ENCODE data around the gene KCNA1. TPM values are rescaled to one million over a fixed set of nuclear protein-coding genes. Genes with fewer than 3 reads are reported as not detected.

KCNA1 gene
- total RNA-seq, 1 experiment from 2014 or later = not detected

DNA sequence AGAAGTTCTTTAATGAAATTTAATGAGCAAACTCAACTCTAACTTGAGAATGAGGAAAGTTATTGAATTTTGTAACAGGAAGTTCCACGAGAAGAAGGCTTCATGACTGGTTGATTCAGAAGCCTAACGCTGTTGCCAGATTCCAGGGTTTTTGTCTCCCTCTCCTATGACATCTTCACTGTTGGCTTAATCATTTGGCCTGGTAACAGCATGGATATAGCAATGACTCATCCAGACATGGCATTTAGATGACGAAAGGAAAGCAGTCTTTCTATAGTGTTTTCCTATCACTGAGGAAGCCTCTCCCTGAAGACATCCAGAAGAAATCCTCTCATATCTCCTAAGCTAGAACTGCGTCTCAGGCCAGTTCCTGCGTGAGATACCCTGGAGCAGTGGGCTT is 9.4 kb upstream of the KCNA1 start:
- H3K36me3 ChIP-seq (ENCODE audit: control insufficient read depth, insufficient read depth, low read length) = no peaks in the 10 kb centered on the region
- H3K27me3 ChIP-seq (ENCODE audit: control insufficient read depth, insufficient read depth, low read length) = peaks cover 2% of the 10 kb centered on the region; the same call in 1 of the 2 replicates
- TF ChIP-seq TCF7L2 (IDR thresholded peaks at IDR 0.05; ENCODE audit: low read depth, low read length) (no peak), POLR2AphosphoS5 (IDR thresholded peaks at IDR 0.05; ENCODE audit: low read depth, low read length) (no peak), SIN3A (IDR thresholded peaks at IDR 0.05; ENCODE audit: borderline replicate concordance, insufficient read depth, low read depth, low read length) (no peak), REST (IDR thresholded peaks at IDR 0.05; ENCODE audit: insufficient read depth in 1 of 2, low read depth in 2 of 2, low read length in 1 of 2) (no peak)
- TF ChIP-seq, protein P1, sequence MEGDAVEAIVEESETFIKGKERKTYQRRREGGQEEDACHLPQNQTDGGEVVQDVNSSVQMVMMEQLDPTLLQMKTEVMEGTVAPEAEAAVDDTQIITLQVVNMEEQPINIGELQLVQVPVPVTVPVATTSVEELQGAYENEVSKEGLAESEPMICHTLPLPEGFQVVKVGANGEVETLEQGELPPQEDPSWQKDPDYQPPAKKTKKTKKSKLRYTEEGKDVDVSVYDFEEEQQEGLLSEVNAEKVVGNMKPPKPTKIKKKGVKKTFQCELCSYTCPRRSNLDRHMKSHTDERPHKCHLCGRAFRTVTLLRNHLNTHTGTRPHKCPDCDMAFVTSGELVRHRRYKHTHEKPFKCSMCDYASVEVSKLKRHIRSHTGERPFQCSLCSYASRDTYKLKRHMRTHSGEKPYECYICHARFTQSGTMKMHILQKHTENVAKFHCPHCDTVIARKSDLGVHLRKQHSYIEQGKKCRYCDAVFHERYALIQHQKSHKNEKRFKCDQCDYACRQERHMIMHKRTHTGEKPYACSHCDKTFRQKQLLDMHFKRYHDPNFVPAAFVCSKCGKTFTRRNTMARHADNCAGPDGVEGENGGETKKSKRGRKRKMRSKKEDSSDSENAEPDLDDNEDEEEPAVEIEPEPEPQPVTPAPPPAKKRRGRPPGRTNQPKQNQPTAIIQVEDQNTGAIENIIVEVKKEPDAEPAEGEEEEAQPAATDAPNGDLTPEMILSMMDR (IDR thresholded peaks at IDR 0.05) = no peak
- ChIA-PET POLR2A (no interaction called here), CTCF (no interaction called here)
- ATAC-seq (no peak), DNase-seq (ENCODE audit: low read depth, low spot score) (no peak)
- no TSS peak for BruUV-seq (replicated peaks)
- no peaks in the 10 kb centered on the region for H3K4me1 ChIP-seq (ENCODE audit: control insufficient read depth, insufficient read depth, low read length)
- H3K27ac ChIP-seq (ENCODE audit: low read length) = no peak overlapping the region
- in situ Hi-C loops (cut with HindIII; ENCODE audit: low pct_unique_long_range_greater_than_20kb, low sequenced_read_pairs) (no loop called here), intact Hi-C loops (cut with micrococcal nuclease; ENCODE audit: unreplicated experiment) (no loop called here)
- H3K4me3 ChIP-seq (ENCODE audit: low read depth in 2 of 2, low read length in 2 of 2) = no peak overlapping the region
- H3K9me3 ChIP-seq (ENCODE audit: control insufficient read depth, insufficient read depth, low read depth, low read length) = no peaks in the 10 kb centered on the region

DNA sequence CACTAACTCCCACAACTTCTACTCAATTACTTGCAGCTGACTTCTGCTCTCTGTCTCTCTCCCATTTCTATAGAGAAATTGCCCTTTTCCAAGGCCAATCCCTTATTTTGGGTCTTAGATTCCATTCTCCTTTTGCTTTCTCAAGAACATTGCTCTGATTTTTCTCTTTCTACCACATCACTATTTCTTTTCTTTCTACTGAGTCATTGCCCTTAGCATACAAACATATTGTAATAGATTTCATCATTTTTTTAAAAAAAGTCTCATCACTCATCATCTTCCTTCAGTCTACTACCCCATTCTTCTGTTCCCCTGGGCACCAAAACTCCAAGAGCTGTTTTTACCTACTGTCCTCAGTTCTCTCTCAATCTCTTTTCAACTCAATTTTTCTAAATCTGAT is 4.4 kb upstream of the KCNA1 start:
- H3K4me1 ChIP-seq (ENCODE audit: control insufficient read depth, insufficient read depth, low read length) = no peaks in the 10 kb centered on the region
- in situ Hi-C loops (cut with HindIII; ENCODE audit: low pct_unique_long_range_greater_than_20kb, low sequenced_read_pairs) = no loop called here
- H3K27ac ChIP-seq (ENCODE audit: low read length) = no peak overlapping the region
- DNase-seq (ENCODE audit: low read depth, low spot score) (no peak), ATAC-seq (no peak)
- H3K4me3 ChIP-seq (ENCODE audit: low read depth in 2 of 2, low read length in 2 of 2) = no peak overlapping the region
- H3K36me3 ChIP-seq (ENCODE audit: control insufficient read depth, insufficient read depth, low read length) = no peaks in the 10 kb centered on the region
- TF ChIP-seq, protein P1 (IDR thresholded peaks at IDR 0.05) = no peak
- TF ChIP-seq REST (IDR thresholded peaks at IDR 0.05; ENCODE audit: insufficient read depth in 1 of 2, low read depth in 2 of 2, low read length in 1 of 2) = no peak
- TF ChIP-seq POLR2AphosphoS5 (IDR thresholded peaks at IDR 0.05; ENCODE audit: low read depth, low read length) = no peak
- TF ChIP-seq SIN3A (IDR thresholded peaks at IDR 0.05; ENCODE audit: borderline replicate concordance, insufficient read depth, low read depth, low read length) = no peak
- TF ChIP-seq TCF7L2 (IDR thresholded peaks at IDR 0.05; ENCODE audit: low read depth, low read length) = no peak
- intact Hi-C loops (cut with micrococcal nuclease; ENCODE audit: unreplicated experiment) = no loop called here
- no peaks in the 10 kb centered on the region for H3K9me3 ChIP-seq (ENCODE audit: control insufficient read depth, insufficient read depth, low read depth, low read length)
- POLR2A ChIA-PET = no interaction called here
- H3K27me3 ChIP-seq (ENCODE audit: control insufficient read depth, insufficient read depth, low read length) = peaks cover 2% of the 10 kb centered on the region; the same call in 1 of the 2 replicates
- BruUV-seq (replicated peaks) = no TSS peak
- CTCF ChIA-PET = no interaction called here

Measured in Panc1 (cell line).